GM12873 (cell line): ENCODE results near the gene PMEPA1.

Experiments
- TF ChIP-seq, protein P1 (sequence below): IDR thresholded peaks from 2 replicates; pipeline ENCODE4 v1.5.1; 2012; ENCODE audit warnings: low read depth, mild to moderate bottlenecking, moderate library complexity, low read length, control low read depth; ENCODE audit not compliant: insufficient read depth; ENCODE audit errors: missing control alignments

PMEPA1 gene

GRCh38 chr20:57615445-57615811 is 94.4 kb downstream of the PMEPA1 start:
- TF ChIP-seq, protein P1, sequence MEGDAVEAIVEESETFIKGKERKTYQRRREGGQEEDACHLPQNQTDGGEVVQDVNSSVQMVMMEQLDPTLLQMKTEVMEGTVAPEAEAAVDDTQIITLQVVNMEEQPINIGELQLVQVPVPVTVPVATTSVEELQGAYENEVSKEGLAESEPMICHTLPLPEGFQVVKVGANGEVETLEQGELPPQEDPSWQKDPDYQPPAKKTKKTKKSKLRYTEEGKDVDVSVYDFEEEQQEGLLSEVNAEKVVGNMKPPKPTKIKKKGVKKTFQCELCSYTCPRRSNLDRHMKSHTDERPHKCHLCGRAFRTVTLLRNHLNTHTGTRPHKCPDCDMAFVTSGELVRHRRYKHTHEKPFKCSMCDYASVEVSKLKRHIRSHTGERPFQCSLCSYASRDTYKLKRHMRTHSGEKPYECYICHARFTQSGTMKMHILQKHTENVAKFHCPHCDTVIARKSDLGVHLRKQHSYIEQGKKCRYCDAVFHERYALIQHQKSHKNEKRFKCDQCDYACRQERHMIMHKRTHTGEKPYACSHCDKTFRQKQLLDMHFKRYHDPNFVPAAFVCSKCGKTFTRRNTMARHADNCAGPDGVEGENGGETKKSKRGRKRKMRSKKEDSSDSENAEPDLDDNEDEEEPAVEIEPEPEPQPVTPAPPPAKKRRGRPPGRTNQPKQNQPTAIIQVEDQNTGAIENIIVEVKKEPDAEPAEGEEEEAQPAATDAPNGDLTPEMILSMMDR: no peak

DNA sequence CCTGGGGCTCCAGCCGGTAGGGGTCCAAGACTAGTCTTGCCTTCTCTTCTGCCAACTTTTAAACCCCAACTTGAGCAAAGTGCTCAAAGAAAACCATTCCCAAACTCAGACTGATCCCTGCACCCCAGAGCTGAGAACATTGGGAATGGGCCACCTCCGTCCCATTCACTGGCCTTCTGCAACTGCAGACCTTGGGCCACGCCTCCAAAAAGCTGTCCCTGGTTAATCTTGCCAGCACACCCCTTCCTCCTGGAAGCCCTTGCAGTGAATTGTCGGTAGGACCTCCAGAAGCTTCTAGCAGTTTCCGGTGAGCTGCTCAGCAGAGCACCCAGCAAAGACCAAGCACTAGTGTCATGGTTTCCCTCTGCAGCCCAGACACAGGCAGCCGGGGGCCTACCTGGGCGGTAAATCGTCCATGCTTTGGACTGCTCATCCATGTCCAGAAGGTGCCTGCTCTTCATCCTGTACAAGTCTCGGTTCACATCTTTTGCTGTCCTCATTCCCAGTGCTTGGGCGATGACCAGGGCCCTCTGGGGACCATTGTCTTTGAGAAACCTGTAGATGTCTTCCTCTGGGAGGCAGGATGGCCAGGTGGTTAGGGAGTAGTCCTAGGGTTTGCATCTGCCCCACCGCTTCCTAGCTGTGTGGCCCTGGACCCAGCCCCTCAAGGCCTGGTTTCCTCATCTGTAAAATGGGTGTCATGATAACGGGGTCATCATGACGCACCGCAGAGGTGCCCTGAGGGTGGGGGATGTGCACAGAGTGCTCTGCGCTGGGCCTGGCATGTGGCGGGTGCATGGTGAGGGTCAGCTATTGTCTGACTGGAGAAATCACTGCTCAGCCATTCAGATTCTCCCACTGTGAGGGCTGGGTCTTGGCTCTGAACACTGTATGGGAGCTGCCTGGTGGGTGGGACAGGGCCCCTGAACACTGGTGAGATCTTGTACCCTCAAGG is 95.0 kb downstream of the PMEPA1 start:
- TF ChIP-seq, protein P1: no peak

GRCh38 chr20:57613481-57613921 is 96.3 kb downstream of the PMEPA1 start:
- TF ChIP-seq, protein P1: no peak

- TF ChIP-seq, protein P1: no peak
Measured at GRCh38 chr20:57612916-57613315, 96.9 kb downstream of the PMEPA1 start.

DNA sequence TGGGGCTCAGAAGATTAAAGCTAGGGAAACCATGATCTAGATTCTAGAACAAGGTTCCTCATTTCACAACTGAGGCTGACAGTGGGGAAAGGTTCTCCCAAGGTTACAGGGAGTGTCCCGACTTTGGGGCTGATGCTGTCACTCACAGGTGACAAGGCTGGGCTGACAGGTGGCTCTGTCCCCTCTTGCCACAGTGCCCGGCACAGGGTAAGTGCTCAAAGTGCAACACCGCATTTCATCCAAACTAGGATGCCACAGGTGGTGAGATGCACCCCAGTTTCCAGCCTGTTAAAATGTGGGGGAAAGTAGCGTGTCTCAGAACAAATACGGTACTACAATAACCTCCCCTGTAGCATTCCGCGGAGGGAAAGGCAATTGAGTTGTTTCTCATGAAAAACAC is 97.4 kb downstream of the PMEPA1 start:
- TF ChIP-seq, protein P1: no peak

GRCh38 chr20:57611586-57612311 is 98.1 kb downstream of the PMEPA1 start:
- TF ChIP-seq, protein P1: no peak
